Endodermal cell (in vitro differentiated cells): ENCODE data around the gene GSTT4. TPM values are rescaled to one million over a fixed set of nuclear protein-coding genes. Genes with fewer than 3 reads are reported as not detected.

Experiments
- DNase-seq: peaks from one replicate; pipeline ENCODE4 v3.0.0-alpha.2; 2017
- H3K27ac ChIP-seq: 2 replicates; pipeline ENCODE4 v1.5.1; 2013; ENCODE audit warnings: mild to moderate bottlenecking, low read depth, low read length, moderate library complexity
- H3K27me3 ChIP-seq: 2 replicates; pipeline ENCODE4 v1.6.1; 2013; ENCODE audit warnings: mild to moderate bottlenecking, low read length, moderate library complexity; ENCODE audit not compliant: insufficient read depth, control insufficient read depth, poor library complexity, severe bottlenecking
- H3K36me3 ChIP-seq: 2 replicates; pipeline ENCODE4 v1.7.0; 2013; ENCODE audit warnings: mild to moderate bottlenecking, low read length, moderate library complexity; ENCODE audit not compliant: control insufficient read depth, insufficient read depth
- H3K4me1 ChIP-seq: one replicate; pipeline ENCODE4 v1.7.0; 2013; ENCODE audit warnings: low read length; ENCODE audit not compliant: control insufficient read depth, insufficient read depth
- H3K4me3 ChIP-seq: 2 replicates; pipeline ENCODE4 v1.5.1; 2013; ENCODE audit warnings: mild to moderate bottlenecking, low read length, moderate library complexity
- H3K9ac ChIP-seq: 2 replicates; pipeline ENCODE4 v1.6.1; 2013; ENCODE audit warnings: mild to moderate bottlenecking, low read length, moderate library complexity; ENCODE audit not compliant: poor library complexity, severe bottlenecking; ENCODE audit errors: extremely low read depth
- H3K9me3 ChIP-seq: 2 replicates; pipeline ENCODE4 v1.6.1; 2013; ENCODE audit warnings: mild to moderate bottlenecking, low read length, moderate library complexity; ENCODE audit not compliant: control insufficient read depth
- H3K27ac Mint-ChIP-seq: 2 replicates; pipeline ENCODE4 v1.8.0; 2020; ENCODE audit warnings: mixed read lengths
- H3K27me3 Mint-ChIP-seq: 2 replicates; pipeline ENCODE4 v1.8.0; 2021; ENCODE audit warnings: mild to moderate bottlenecking, mixed read lengths; ENCODE audit not compliant: insufficient read depth
- H3K36me3 Mint-ChIP-seq: 2 replicates; pipeline ENCODE4 v1.8.0; 2020; ENCODE audit warnings: low read depth, mixed read lengths
- H3K4me1 Mint-ChIP-seq: 2 replicates; pipeline ENCODE4 v1.8.0; 2020; ENCODE audit warnings: mixed read lengths
- H3K4me3 Mint-ChIP-seq: 2 replicates; pipeline ENCODE4 v1.8.0; 2020; ENCODE audit warnings: mild to moderate bottlenecking, moderate library complexity, mixed read lengths
- H3K9me3 Mint-ChIP-seq: 2 replicates; pipeline ENCODE4 v1.8.0; 2020; ENCODE audit warnings: mild to moderate bottlenecking, mixed read lengths
- WGBS, 2 experiments: methylation state at CpG; one replicate each; pipeline versions ENCODE4 v1.1.5 to v1.1.7; 2013; ENCODE audit warnings: missing lambda C conversion rate in 2 of 2, mixed read lengths in 1 of 2; ENCODE audit not compliant: insufficient coverage in 1 of 2, insufficient read length in 1 of 2; 5-methylcytosine and 5-hydroxymethylcytosine counted together
- total RNA-seq, 2 donors: library from RNA; stranded (reverse); fragmentation: NEBNext Ultra II Directional in 1 of 2; extraction: Animal tissue kit (Norgen Biotek cat#: 25700) in 1 of 2; gene quantifications; 2 replicates in 1 of 2; 3 replicates in 1 of 2; pipeline ENCODE4 v1.2.1, GENCODE V29; 2021
- TF ChIP-seq, protein P1 (sequence below): fragments of 200-600 bp; sonication (generic); conservative IDR thresholded peaks from 2 replicates; pipeline ENCODE4 v1.5.0; 2021; ENCODE audit warnings: antibody characterized with exemption, mild to moderate bottlenecking

The GSTT4 gene
- total RNA-seq, 2 donors from 2014 or later, result not detected

DNA sequence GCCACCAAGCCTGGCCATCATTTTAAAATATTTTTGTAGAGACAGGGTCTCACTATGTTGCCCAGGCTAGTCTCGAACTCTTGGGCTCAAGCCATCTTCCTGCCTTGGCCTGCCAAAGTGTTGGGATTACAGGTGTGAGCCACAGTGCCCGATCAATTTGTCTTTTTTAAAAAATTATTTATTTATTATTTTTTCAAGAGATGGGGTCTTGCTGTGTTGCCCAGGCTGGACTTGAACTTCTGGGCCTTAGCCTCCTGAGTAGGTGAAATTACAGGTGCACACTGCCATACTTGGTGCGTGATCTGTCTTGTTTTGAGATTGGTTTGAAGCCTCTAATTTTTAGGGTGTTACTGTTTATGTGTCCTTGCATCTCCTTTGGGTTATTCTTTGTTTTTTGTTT, 16.1 kb upstream of the GSTT4 start:
- Histone ChIP-seq H3K9me3 (peaks cover 1% of the 10 kb centered on the region), H3K36me3 (peaks cover 12% of the 10 kb centered on the region), H3K4me3 (no peak overlapping the region), H3K9ac (no peak overlapping the region), H3K27ac (no peak overlapping the region), H3K4me1 (no peaks in the 10 kb centered on the region), H3K27me3 (no peaks in the 10 kb centered on the region)
- Mint-ChIP-seq H3K27ac (no peak overlapping the region), H3K4me3 (no peak overlapping the region), H3K36me3 (peaks cover 12% of the 10 kb centered on the region), H3K9me3 (no peaks in the 10 kb centered on the region), H3K4me1 (peaks cover 10% of the 10 kb centered on the region), H3K27me3 (no peaks in the 10 kb centered on the region)
- no peak for DNase-seq
- 80 to 99% methylated on average over 1 to 2 of the region's 3 CpGs for WGBS, 2 experiments
- TF ChIP-seq, protein P1, sequence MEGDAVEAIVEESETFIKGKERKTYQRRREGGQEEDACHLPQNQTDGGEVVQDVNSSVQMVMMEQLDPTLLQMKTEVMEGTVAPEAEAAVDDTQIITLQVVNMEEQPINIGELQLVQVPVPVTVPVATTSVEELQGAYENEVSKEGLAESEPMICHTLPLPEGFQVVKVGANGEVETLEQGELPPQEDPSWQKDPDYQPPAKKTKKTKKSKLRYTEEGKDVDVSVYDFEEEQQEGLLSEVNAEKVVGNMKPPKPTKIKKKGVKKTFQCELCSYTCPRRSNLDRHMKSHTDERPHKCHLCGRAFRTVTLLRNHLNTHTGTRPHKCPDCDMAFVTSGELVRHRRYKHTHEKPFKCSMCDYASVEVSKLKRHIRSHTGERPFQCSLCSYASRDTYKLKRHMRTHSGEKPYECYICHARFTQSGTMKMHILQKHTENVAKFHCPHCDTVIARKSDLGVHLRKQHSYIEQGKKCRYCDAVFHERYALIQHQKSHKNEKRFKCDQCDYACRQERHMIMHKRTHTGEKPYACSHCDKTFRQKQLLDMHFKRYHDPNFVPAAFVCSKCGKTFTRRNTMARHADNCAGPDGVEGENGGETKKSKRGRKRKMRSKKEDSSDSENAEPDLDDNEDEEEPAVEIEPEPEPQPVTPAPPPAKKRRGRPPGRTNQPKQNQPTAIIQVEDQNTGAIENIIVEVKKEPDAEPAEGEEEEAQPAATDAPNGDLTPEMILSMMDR, result no peak

- WGBS, 2 experiments, result 89% methylated on average over 1 of the region's 1 CpG; no CpG with 5 or more reads in 1 of the 2 experiments
- H3K9me3 Mint-ChIP-seq, result no peaks in the 10 kb centered on the region
Measured at GRCh38 chr22:24016156-24016555, 10.9 kb upstream of the GSTT4 start.

GRCh38 chr22:24011735-24012068, 6.4 kb upstream of the GSTT4 start:
- peaks cover 10% of the 10 kb centered on the region for H3K36me3 ChIP-seq
- TF ChIP-seq, protein P1, result no peak
- H3K27me3 ChIP-seq, result no peaks in the 10 kb centered on the region
- H3K9ac ChIP-seq, result peak overlapping the region; percentile 89
- H3K9me3 ChIP-seq, result peaks cover 16% of the 10 kb centered on the region
- H3K27ac Mint-ChIP-seq, result peak overlapping the region; percentile 90
- no peak for DNase-seq
- peaks cover 4% of the 10 kb centered on the region for H3K27me3 Mint-ChIP-seq
- peak overlapping the region; percentile 83 for H3K4me3 Mint-ChIP-seq
- peaks cover 4% of the 10 kb centered on the region for H3K4me1 ChIP-seq
- WGBS, 2 experiments, result 3 to 5% methylated on average over 9 to 10 of the region's 10 CpGs
- peaks cover 14% of the 10 kb centered on the region for H3K4me1 Mint-ChIP-seq
- peaks cover 6% of the 10 kb centered on the region for H3K36me3 Mint-ChIP-seq
- H3K9me3 Mint-ChIP-seq, result no peaks in the 10 kb centered on the region
- H3K4me3 ChIP-seq, result peak overlapping the region; percentile 99
- H3K27ac ChIP-seq, result peak overlapping the region; percentile 72

More at GRCh38 chr22:24016156-24016555, 10.9 kb upstream of the GSTT4 start:
- H3K4me1 Mint-ChIP-seq, result peaks cover 10% of the 10 kb centered on the region
- Histone ChIP-seq H3K4me1 (peaks cover 4% of the 10 kb centered on the region), H3K9ac (no peak overlapping the region), H3K27ac (no peak overlapping the region), H3K9me3 (peaks cover 8% of the 10 kb centered on the region), H3K36me3 (peaks cover 19% of the 10 kb centered on the region), H3K4me3 (no peak overlapping the region), H3K27me3 (no peaks in the 10 kb centered on the region)
- DNase-seq, result no peak
- peaks cover 14% of the 10 kb centered on the region for H3K36me3 Mint-ChIP-seq
- TF ChIP-seq, protein P1, result no peak
- no peak overlapping the region for H3K4me3 Mint-ChIP-seq
- H3K27ac Mint-ChIP-seq, result no peak overlapping the region
- H3K27me3 Mint-ChIP-seq, result no peaks in the 10 kb centered on the region
